ENCODE results near the gene FAM107A.
A peak's percentile ranks its signal among the peaks of the same experiment; 100 is the strongest.

The FAM107A gene

GRCh38 chr3:58577269-58577821, at the start of gene FAM107A:
FAM107A (minus strand) TSS chr3:58577391; CDS start chr3:58569860, 7,531 bp downstream.
- Histone ChIP-seq H3K27ac (no peak within 1 kb of the TSS), H3K27me3 (replicated peaks) (no peaks in the 10 kb centered on the region), H3K4me3 (ENCODE audit: low read depth, low read length) (no peak within 1 kb of the TSS), H3K36me3 (replicated peaks) (no peaks in the 10 kb centered on the region)
- TF ChIP-seq, protein P1, sequence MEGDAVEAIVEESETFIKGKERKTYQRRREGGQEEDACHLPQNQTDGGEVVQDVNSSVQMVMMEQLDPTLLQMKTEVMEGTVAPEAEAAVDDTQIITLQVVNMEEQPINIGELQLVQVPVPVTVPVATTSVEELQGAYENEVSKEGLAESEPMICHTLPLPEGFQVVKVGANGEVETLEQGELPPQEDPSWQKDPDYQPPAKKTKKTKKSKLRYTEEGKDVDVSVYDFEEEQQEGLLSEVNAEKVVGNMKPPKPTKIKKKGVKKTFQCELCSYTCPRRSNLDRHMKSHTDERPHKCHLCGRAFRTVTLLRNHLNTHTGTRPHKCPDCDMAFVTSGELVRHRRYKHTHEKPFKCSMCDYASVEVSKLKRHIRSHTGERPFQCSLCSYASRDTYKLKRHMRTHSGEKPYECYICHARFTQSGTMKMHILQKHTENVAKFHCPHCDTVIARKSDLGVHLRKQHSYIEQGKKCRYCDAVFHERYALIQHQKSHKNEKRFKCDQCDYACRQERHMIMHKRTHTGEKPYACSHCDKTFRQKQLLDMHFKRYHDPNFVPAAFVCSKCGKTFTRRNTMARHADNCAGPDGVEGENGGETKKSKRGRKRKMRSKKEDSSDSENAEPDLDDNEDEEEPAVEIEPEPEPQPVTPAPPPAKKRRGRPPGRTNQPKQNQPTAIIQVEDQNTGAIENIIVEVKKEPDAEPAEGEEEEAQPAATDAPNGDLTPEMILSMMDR (IDR thresholded peaks at IDR 0.05; ENCODE audit: low read depth, low read length, missing control alignments) = peak; percentile 44
- in situ Hi-C loops (cut with HindIII; ENCODE audit: low pct_ligation_motif_present, low sequenced_read_pairs) = no loop called here
- DNase-seq = peak; percentile 45

GRCh38 chr3:58625196-58625824, 48.1 kb upstream of the FAM107A start:
- H3K27me3 ChIP-seq (replicated peaks) = no peaks in the 10 kb centered on the region
- no peaks in the 10 kb centered on the region for H3K36me3 ChIP-seq (replicated peaks)
- in situ Hi-C loops (cut with HindIII; ENCODE audit: low pct_ligation_motif_present, low sequenced_read_pairs) = no loop called here
- H3K27ac ChIP-seq = no peak overlapping the region
- H3K4me3 ChIP-seq (ENCODE audit: low read depth, low read length) = no peak overlapping the region
- peak; percentile 12 for DNase-seq
- TF ChIP-seq, protein P1 (IDR thresholded peaks at IDR 0.05; ENCODE audit: low read depth, low read length, missing control alignments) = no peak

DNA sequence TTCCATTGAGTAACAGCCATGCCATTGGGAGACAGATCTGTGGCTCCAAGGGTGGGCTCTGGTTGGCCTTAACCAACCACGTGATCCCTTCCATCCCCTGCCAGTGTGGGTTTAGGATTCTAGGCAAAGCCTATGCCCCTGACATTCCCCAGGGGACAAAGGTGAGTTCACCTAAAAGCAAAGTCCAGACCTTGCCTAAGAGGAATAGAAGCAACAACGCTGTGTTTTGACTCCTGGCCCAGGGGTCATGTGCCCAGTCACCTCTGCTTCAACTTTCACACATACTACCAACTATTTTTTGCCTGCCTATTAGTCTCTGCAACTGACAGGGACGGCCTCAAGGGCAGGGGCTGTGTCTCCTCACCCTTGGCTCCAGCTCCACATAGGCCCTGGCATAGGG, 47.4 kb upstream of the FAM107A start:
- TF ChIP-seq, protein P1 (IDR thresholded peaks at IDR 0.05; ENCODE audit: low read depth, low read length, missing control alignments) = no peak
- no peak overlapping the region for H3K4me3 ChIP-seq (ENCODE audit: low read depth, low read length)
- in situ Hi-C loops (cut with HindIII; ENCODE audit: low pct_ligation_motif_present, low sequenced_read_pairs) = no loop called here
- no peak for DNase-seq
- no peaks in the 10 kb centered on the region for H3K27me3 ChIP-seq (replicated peaks)
- no peaks in the 10 kb centered on the region for H3K36me3 ChIP-seq (replicated peaks)
- no peak overlapping the region for H3K27ac ChIP-seq

DNA sequence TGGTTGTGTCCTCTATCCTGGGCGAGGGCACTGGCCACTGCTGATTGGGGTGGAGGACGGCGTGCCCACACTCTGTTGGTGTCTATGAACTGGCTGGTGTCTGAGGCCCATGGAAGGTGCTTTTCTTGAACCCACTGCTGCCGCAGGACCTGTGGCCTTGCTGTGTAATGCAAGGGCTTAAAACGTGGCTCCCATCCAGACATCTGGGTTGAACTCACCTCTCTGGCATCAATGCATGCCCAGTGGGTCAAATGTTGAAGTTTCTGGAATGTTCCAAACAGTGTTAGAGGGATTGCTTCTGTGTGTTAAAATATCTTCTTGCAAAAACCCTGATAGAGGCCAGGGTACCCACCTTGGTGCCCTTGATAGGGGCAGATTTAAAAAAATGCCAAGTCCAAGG, 46.8 kb upstream of the FAM107A start:
- Histone ChIP-seq H3K27ac (no peak overlapping the region), H3K27me3 (replicated peaks) (no peaks in the 10 kb centered on the region), H3K36me3 (replicated peaks) (no peaks in the 10 kb centered on the region), H3K4me3 (ENCODE audit: low read depth, low read length) (no peak overlapping the region)
- TF ChIP-seq, protein P1 (IDR thresholded peaks at IDR 0.05; ENCODE audit: low read depth, low read length, missing control alignments) = no peak
- in situ Hi-C loops (cut with HindIII; ENCODE audit: low pct_ligation_motif_present, low sequenced_read_pairs) = no loop called here
- no peak for DNase-seq

GRCh38 chr3:58623478-58623877, 46.3 kb upstream of the FAM107A start:
- no peaks in the 10 kb centered on the region for H3K27me3 ChIP-seq (replicated peaks)
- H3K27ac ChIP-seq = no peak overlapping the region
- no peak overlapping the region for H3K4me3 ChIP-seq (ENCODE audit: low read depth, low read length)
- H3K36me3 ChIP-seq (replicated peaks) = no peaks in the 10 kb centered on the region
- in situ Hi-C loops (cut with HindIII; ENCODE audit: low pct_ligation_motif_present, low sequenced_read_pairs) = no loop called here
- TF ChIP-seq, protein P1 (IDR thresholded peaks at IDR 0.05; ENCODE audit: low read depth, low read length, missing control alignments) = no peak
- no peak for DNase-seq

DNA sequence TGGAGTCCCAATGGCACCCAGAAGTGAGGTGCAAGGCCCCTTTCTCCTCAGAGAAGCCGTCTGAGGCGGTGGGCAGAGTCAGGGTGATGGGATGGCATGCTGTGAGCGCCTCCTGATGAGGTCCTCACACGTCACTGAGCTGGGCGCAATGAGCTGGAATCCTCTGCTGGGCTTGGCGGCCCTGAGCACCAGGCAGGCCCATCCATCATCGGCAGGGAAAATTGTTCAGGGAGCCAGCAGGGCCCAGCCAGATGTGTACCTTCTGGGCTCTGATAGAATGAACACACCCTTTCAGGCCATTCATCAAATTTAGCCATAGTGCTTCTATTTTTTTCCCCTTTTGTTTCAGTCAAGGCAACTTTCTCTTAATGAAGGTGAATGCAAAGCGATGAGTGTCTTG, 45.7 kb upstream of the FAM107A start:
- Histone ChIP-seq H3K4me3 (ENCODE audit: low read depth, low read length) (no peak overlapping the region), H3K36me3 (replicated peaks) (no peaks in the 10 kb centered on the region), H3K27me3 (replicated peaks) (no peaks in the 10 kb centered on the region), H3K27ac (no peak overlapping the region)
- in situ Hi-C loops (cut with HindIII; ENCODE audit: low pct_ligation_motif_present, low sequenced_read_pairs) = no loop called here
- TF ChIP-seq, protein P1 (IDR thresholded peaks at IDR 0.05; ENCODE audit: low read depth, low read length, missing control alignments) = no peak
- DNase-seq = no peak
